HG02678 (cell line): Measurements from ENCODE around the gene FST.

ENCODE experiments used
- ATAC-seq: cut with Tn5 transposase; IDR thresholded peaks from one replicate; pipeline ENCODE4 v1.9.1; 2021; ENCODE audit warnings: mild to moderate bottlenecking, moderate library complexity; ENCODE audit not compliant: unreplicated experiment

The FST gene

GRCh38 chr5:53508125-53508524 lies 27.7 kb downstream of the FST start:
- no peak for ATAC-seq

GRCh38 chr5:53512539-53512938 lies 32.1 kb downstream of the FST start:
- no peak for ATAC-seq

- ATAC-seq: no peak
These were observed 35.6 kb downstream of the FST start for GRCh38 chr5:53515988-53516387.

GRCh38 chr5:53520813-53521212 lies 40.4 kb downstream of the FST start:
- no peak for ATAC-seq
